ENCODE data around the gene TOMM7. TPM values are rescaled to one million over a fixed set of nuclear protein-coding genes. Genes with fewer than 3 reads are reported as not detected.

Gene TOMM7
- 100 to 1,000 TPM; 199 to 229 TPM for total RNA-seq

DNA sequence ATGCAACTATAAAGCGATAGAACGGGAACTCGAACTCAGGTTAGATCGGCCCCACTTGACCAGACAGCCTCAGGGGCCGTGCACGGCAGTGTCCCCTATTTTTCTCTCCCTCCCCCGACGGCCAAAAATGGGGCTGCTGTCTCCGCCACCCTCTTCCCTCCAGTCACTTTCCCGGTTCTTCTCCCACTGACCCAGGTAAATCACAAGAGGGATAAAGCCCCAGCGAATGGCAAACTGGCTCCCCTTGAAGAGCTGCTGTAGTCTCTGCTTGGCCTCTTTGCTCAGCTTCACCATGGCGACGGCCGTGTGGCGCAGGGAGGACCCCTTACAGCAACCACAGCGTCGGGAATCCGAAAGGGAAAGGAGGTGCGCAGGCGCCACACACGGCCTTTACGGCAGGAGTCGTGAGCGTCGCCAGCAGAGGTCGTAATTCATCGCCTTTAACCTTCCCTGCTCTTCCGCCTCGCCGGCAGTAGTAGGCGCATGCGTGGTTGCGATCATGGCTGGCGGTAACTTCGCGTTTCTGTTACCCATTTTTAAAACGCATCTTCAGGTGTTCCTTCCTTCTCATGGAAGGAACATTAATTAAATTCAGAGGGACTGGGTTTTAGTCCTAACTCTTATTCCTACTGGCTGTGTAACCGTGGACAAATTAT lies at the start of gene TOMM7:
Gene TOMM7 (minus strand): TSS at position 364 of the 656 bp plus-strand sequence. CDS start 70 bp downstream, at position 294.
- Mint-ChIP-seq H3K27ac (peak within 1 kb of the TSS; percentile 96), H3K4me1 (peaks cover 41% of the 10 kb centered on the region), H3K4me3 (peak within 1 kb of the TSS; percentile 99), H3K36me3 (peaks cover 6% of the 10 kb centered on the region), H3K9me3 (ENCODE audit: low read depth) (no peaks in the 10 kb centered on the region), H3K27me3 (peaks cover 16% of the 10 kb centered on the region)
- CTCF ChIA-PET: interaction anchor here (0.9 to 3.0 kb wide), 7 partner anchors 10 to 264 kb away, joined by 3 to 15 read pairs (median 3); no protein-coding TSS in a partner anchor
- ATAC-seq: peak; percentile 90
- DNase-seq: peak; percentile 92

DNA sequence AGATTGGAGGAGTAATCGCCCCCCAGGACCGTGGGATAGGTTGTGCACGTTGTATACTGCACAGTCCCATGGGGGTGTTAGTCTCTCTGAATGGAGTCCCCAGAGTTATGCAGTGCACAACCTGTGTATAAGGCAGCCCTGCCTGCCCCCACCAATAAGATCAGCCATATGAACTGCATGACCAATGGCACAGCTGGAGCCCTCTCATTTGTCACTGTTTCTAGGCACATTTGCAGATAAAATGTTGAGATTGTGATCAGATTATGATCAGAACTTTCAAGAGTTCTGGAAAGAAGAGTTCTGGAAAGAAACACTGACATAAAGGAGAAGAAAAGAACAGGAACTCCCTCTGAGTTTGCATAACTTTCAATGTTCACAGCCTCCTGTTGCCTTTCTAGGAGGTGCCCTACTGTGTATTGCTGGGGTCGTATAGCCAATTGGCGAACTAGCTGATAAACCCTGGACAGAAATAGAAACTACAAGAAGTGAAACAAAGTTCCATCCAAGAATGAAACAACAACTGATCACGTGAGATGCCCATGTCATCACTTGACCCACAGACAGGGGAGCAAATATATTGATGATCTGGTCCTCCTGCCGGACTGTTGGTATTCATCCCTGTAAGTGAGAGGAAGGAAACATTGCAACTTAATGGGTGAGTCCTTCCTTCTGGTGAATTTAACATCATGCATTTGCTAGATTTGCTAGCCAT lies 49.6 kb upstream of the TOMM7 start:
- ATAC-seq (peak; percentile 69), DNase-seq (no peak)
- peaks cover 11% of the 10 kb centered on the region for H3K4me1 Mint-ChIP-seq
- H3K4me3 Mint-ChIP-seq: no peak overlapping the region
- H3K27ac Mint-ChIP-seq: no peak overlapping the region
- H3K9me3 Mint-ChIP-seq (ENCODE audit: low read depth): no peaks in the 10 kb centered on the region
- peaks cover 2% of the 10 kb centered on the region for H3K27me3 Mint-ChIP-seq
- CTCF ChIA-PET: interaction anchor here (1.4 to 6.7 kb wide), 4 partner anchors 12 to 762 kb away, joined by 3 to 26 read pairs (median 6); no protein-coding TSS in a partner anchor
- H3K36me3 Mint-ChIP-seq: peaks cover 6% of the 10 kb centered on the region

DNA sequence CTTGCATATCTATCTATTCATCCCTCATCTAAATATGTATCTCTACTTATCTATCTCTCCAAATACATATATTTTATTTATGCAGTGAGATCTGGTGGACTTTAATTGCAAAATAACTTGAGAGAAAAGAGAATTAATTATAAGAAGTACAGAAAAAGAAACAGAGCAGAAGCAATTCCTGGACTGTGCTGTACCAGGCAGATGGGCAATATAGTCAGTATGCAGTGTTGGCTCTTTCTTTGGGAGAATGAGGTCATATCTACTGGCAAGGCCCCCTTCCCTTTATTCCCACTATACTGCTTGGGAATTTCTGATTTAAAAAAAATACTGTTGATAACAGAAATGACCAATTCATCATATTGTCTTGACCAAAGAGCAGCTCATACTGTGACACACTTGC lies 49.0 kb upstream of the TOMM7 start:
- CTCF ChIA-PET: interaction anchor here (2.7 to 6.7 kb wide), 2 partner anchors 11 to 14 kb away, joined by 8 to 26 read pairs; no protein-coding TSS in a partner anchor

DNA sequence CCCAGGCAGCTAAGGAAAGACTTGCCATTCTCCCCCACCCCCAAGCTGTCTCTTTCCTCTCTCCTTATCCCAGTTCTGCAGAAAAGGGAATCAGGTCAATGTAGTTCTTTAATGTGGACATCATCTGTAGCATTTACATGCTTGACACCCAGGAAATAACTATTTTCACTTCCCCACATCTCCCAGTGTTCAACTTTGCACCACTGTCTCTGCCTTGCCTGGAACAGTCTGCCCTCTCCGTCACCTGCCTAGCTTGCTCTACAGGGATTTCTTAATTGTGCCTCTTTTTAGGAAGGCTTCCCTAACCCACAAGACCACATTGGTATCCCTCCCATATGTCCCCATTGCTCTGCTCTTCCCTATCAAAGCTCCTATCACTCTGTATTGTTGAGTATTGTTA lies 45.9 kb upstream of the TOMM7 start:
- Mint-ChIP-seq H3K4me1 (peaks cover 11% of the 10 kb centered on the region), H3K27ac (no peak overlapping the region), H3K4me3 (no peak overlapping the region), H3K36me3 (peaks cover 14% of the 10 kb centered on the region), H3K9me3 (ENCODE audit: low read depth) (no peaks in the 10 kb centered on the region), H3K27me3 (no peaks in the 10 kb centered on the region)
- DNase-seq (no peak), ATAC-seq (no peak)
- CTCF ChIA-PET: interaction anchor here (1.6 kb wide), 1 partner anchor 13 kb away, joined by 4 read pairs; no protein-coding TSS in a partner anchor

More for the DNA sequence above, 49.0 kb upstream of the TOMM7 start:
- peaks cover 2% of the 10 kb centered on the region for H3K27me3 Mint-ChIP-seq
- no peak overlapping the region for H3K27ac Mint-ChIP-seq
- H3K4me1 Mint-ChIP-seq: peaks cover 11% of the 10 kb centered on the region
- no peak overlapping the region for H3K4me3 Mint-ChIP-seq
- peaks cover 6% of the 10 kb centered on the region for H3K36me3 Mint-ChIP-seq
- H3K9me3 Mint-ChIP-seq (ENCODE audit: low read depth): no peaks in the 10 kb centered on the region
- ATAC-seq (no peak), DNase-seq (no peak)

DNA sequence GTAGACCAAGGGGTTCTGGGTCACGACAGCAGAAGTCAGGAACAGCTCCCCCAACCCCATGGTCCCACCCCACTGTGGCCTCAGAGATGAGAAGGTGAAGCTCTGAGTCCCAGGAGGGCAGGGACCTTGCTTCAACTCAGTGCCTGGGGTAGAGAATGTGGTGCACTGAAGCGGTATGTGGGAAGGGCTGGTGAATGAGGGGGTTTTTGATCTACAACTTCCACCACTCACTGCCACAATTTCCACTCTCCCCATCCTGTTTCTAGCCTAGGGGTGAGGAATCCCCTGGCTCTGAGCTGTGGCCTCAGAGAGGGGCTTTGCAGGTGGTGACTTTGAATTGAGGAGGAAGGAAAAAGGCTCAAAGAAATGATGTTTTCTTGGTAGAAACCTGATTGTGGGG lies 44.9 kb upstream of the TOMM7 start:
- ATAC-seq (no peak), DNase-seq (no peak)
- Mint-ChIP-seq H3K4me1 (peaks cover 10% of the 10 kb centered on the region), H3K27ac (no peak overlapping the region), H3K9me3 (ENCODE audit: low read depth) (no peaks in the 10 kb centered on the region), H3K36me3 (peaks cover 21% of the 10 kb centered on the region), H3K4me3 (no peak overlapping the region), H3K27me3 (no peaks in the 10 kb centered on the region)
- CTCF ChIA-PET: interaction anchor here (1.6 kb wide), 1 partner anchor 12 kb away, joined by 4 read pairs; no protein-coding TSS in a partner anchor

DNA sequence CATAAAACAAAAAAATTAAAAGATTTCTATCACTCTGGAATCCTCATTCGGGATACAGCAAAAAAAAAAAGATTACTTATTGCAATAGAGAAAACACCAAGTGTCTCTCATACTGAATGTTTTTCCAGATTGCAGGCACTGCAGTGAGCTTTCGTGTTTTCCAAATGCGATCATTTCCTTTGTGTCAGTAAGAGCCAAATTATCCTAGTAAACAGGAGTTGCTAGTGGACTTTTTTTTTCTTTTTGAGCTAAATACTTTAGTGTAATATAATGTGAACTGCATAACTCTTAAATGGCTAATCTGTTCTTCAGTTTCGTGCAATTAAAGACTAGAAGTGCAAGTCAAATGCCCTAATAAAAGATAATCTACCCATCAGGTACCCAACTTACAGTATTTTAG lies 44.4 kb upstream of the TOMM7 start:
- peaks cover 7% of the 10 kb centered on the region for H3K4me1 Mint-ChIP-seq
- DNase-seq: no peak
- H3K27me3 Mint-ChIP-seq: no peaks in the 10 kb centered on the region
- H3K9me3 Mint-ChIP-seq (ENCODE audit: low read depth): no peaks in the 10 kb centered on the region
- CTCF ChIA-PET: interaction anchor here (0.7 to 1.6 kb wide), 3 partner anchors 10 to 13 kb away, joined by 3 to 4 read pairs (median 3); no protein-coding TSS in a partner anchor
- ATAC-seq: no peak
- H3K27ac Mint-ChIP-seq: no peak overlapping the region
- H3K4me3 Mint-ChIP-seq: no peak overlapping the region
- peaks cover 24% of the 10 kb centered on the region for H3K36me3 Mint-ChIP-seq

DNA sequence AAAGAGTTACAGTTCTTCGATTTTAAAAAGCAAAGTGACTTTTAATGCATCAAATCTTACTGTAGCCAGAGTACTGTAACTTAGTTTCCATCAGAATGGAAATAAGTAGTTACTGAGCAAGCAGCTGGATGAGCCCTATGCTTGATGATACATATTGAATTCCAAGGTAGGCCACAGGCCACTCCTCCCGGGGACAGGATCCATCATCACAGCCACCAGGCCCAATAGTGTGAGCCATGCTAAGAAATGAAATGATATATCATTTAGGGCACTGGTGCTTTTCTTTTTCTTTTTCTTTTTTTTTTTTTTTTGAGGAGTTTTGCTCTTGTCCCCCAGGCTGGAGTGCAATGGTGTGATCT lies 42.9 kb upstream of the TOMM7 start:
- Mint-ChIP-seq H3K36me3 (peaks cover 31% of the 10 kb centered on the region), H3K4me1 (peaks cover 3% of the 10 kb centered on the region), H3K27ac (no peak overlapping the region), H3K9me3 (ENCODE audit: low read depth) (no peaks in the 10 kb centered on the region), H3K27me3 (no peaks in the 10 kb centered on the region), H3K4me3 (no peak overlapping the region)
- DNase-seq: no peak
- ATAC-seq: no peak
- CTCF ChIA-PET: interaction anchor here (1.5 kb wide), 1 partner anchor 8 kb away, joined by 3 read pairs; no protein-coding TSS in a partner anchor

DNA sequence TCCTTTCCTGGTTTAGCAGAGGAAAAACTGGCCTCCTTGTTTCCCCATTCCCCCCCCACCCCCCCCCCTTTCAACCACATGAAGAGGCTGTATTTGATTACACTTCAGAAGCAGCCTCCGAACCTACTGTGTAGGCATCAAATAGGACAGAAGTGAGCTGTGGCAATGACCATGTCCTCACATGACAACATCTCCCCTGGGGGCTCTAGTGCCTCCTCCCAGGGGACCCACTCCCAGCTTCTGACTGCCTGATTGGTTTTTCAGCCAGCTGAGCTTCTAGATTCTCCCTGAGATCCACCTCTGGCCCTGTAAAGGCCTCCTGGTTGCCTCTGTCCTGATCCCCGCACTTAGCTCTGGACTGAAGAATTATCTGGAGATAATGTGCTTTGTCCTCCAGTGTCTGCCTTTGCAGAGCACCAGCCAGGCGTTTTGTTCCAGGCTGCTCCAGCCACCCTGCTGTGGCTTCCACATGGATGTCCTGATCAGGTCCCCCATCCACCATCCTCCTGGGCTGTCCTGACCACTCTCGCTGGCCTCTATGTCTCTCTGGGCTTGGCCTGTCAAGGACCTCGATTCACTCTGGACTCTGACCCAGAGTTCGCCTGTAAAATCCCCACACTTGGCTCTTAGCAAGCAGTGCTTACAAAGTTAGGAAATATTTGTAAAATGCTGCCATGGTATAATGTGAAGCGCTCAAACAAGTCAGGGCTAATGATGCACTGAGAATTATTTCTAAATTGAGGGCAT lies 42.4 kb upstream of the TOMM7 start:
- CTCF ChIA-PET: interaction anchor here (1.5 kb wide), 1 partner anchor 9 kb away, joined by 3 read pairs; no protein-coding TSS in a partner anchor
- Mint-ChIP-seq H3K27me3 (no peaks in the 10 kb centered on the region), H3K4me1 (peaks cover 5% of the 10 kb centered on the region)

DNA sequence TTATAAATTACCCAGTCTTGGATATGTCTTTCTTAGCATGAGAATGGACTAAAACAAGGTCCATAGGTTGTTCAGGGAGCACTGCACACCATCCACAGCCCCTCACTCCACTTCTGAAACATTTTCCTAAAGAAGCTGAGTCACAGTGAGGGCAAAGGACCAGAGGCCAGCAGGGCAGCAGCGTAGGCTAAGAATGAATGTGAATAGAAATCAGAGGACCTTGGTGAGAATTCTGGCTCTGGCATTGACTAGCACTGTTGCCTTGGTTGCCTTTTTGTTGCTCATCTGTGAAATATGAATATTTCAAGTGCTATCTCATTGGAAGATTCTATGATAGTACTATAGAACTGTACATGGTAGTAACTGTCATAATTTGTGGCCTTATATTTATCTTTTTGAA lies 41.7 kb upstream of the TOMM7 start:
- Mint-ChIP-seq H3K27ac (no peak overlapping the region), H3K4me3 (no peak overlapping the region), H3K36me3 (peaks cover 37% of the 10 kb centered on the region), H3K4me1 (peaks cover 11% of the 10 kb centered on the region), H3K9me3 (ENCODE audit: low read depth) (no peaks in the 10 kb centered on the region), H3K27me3 (no peaks in the 10 kb centered on the region)
- CTCF ChIA-PET: interaction anchor here (0.6 kb wide), 1 partner anchor 17 kb away, joined by 3 read pairs; no protein-coding TSS in a partner anchor
- DNase-seq: no peak
- no peak for ATAC-seq

More for the DNA sequence above, 42.4 kb upstream of the TOMM7 start:
- Mint-ChIP-seq H3K9me3 (ENCODE audit: low read depth) (no peaks in the 10 kb centered on the region), H3K36me3 (peaks cover 33% of the 10 kb centered on the region), H3K27ac (peak overlapping the region; percentile 10), H3K4me3 (no peak overlapping the region)
- ATAC-seq: no peak
- no peak for DNase-seq

DNA sequence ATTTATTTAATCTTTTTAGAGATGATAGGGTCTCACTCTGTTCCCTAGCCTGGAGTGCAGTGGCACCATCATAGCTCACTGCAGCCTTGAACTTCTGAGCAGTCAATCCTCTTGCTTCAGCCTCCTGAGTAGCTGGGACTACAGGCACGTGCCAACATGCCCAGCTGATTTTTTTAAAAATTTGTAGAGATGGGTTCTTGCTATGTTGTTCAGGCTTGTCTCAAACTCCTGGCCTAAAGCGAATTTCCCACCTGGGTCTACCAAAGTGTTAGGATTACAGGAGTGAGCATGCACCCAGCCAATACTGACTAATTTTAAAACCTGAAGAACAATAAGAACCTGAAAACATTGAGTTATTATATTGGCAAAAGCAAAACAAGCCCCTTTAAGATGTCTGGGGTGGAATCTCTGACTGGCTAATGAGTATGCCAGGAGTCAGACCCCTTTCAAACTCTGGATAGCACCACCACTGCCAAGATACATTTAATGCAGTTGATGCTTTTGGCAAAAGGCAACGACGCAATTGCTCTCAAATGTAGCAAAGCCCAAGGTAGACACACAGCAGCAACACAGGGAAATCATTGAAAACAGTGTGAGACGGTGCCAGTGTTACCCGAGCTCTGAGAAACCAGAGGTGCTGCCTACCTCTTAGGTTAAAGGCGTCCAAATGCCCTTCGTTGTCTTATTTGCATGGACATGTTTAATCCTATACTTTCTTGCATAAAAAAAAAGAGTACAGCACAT lies 40.7 kb upstream of the TOMM7 start:
- Mint-ChIP-seq H3K27ac (no peak overlapping the region), H3K27me3 (no peaks in the 10 kb centered on the region), H3K9me3 (ENCODE audit: low read depth) (no peaks in the 10 kb centered on the region), H3K36me3 (peaks cover 45% of the 10 kb centered on the region), H3K4me1 (peaks cover 20% of the 10 kb centered on the region), H3K4me3 (no peak overlapping the region)
- CTCF ChIA-PET: no interaction called here
- DNase-seq: no peak
- no peak for ATAC-seq

DNA sequence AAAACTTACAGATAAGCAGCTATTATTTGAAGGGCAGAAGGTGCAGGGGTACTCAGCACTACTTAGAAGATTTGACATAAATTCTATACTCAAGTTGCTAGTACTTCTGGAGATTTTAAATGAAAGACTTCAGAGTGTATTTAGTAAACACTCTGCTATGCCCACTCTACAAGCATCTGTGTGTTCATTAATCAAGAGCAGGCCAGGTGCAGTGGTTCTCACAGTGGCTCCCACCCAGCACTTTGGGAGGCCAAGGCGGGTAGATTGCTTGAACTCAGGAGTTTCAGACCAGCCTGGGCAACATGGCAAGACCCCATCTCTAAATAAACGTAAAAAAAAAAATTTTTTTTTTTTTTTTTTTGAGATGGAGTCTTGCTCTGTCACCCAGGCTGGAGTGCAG lies 38.9 kb upstream of the TOMM7 start:
- Mint-ChIP-seq H3K9me3 (ENCODE audit: low read depth) (no peaks in the 10 kb centered on the region), H3K27ac (no peak overlapping the region), H3K4me3 (no peak overlapping the region), H3K27me3 (no peaks in the 10 kb centered on the region), H3K4me1 (peaks cover 29% of the 10 kb centered on the region), H3K36me3 (peaks cover 53% of the 10 kb centered on the region)
- DNase-seq (no peak), ATAC-seq (no peak)
- CTCF ChIA-PET: interaction anchor here (2.9 to 4.2 kb wide), 2 partner anchors 14 to 194 kb away, joined by 12 to 26 read pairs; no protein-coding TSS in a partner anchor

DNA sequence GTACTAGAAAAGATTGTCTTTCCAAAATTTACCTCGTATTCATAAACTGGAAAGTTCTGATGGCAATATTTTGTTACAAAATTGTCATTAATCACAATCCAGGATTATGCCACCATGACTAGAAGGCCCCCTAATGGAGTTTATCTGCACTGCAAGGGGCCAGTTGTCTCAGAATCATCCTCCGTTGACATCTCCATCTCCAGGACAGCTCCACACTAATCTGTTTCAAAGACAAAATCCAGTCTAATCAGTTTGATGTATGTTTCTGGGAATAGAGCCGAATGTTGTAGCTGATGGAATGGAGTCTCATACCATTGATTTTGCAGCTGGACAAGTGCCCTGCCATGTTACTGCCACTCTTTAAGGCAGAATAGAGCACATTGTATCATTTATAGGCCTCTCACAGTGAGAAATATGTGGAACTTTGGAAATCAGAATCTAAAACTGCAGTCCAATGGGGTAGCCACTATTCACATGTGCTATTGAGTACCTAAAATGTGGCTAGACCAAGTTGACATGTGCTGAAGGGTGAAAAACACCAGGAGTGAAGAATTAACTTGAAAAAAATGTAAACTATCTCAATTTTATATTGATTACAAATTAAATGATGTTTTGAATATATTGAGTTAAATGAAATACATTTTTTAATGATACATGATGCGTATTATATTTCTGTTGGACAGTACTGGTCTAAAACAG lies 38.3 kb upstream of the TOMM7 start:
- Mint-ChIP-seq H3K27ac (no peak overlapping the region), H3K4me3 (no peak overlapping the region), H3K36me3 (peaks cover 60% of the 10 kb centered on the region), H3K27me3 (no peaks in the 10 kb centered on the region), H3K4me1 (peaks cover 35% of the 10 kb centered on the region), H3K9me3 (ENCODE audit: low read depth) (no peaks in the 10 kb centered on the region)
- ATAC-seq: peak; percentile 41
- CTCF ChIA-PET: interaction anchor here (0.9 to 4.2 kb wide), 6 partner anchors 8 to 297 kb away, joined by 4 to 26 read pairs (median 7); no protein-coding TSS in a partner anchor
- no peak for DNase-seq

Measured in activated CD8-positive, alpha-beta memory T cell treated with anti-CD3 and anti-CD28 coated beads, Interleukin-2, amount 10 ng/mL, durations not matched to agents 7 days and 5 days (primary cell).